Effector memory CD8-positive, alpha-beta T cell (primary cell): ENCODE measurements around the gene PIWIL4.

ENCODE experiments used
- ATAC-seq: fragments of 150-1000 bp; cut with Tn5 transposase; replicated peaks from 2 replicates; pipeline ENCODE4 v1.10.0; 2021; ENCODE audit warnings: mild to moderate bottlenecking, moderate library complexity
- DNase-seq, 3 experiments: peaks; one replicate each; pipeline ENCODE4 v3.0.0; 2021
- H3K27ac Mint-ChIP-seq, 2 donors: one replicate each; pipeline ENCODE4 v1.8.0; 2022; ENCODE audit warnings: mild to moderate bottlenecking in 2 of 2, mixed read lengths in 2 of 2, moderate library complexity in 2 of 2
- H3K27me3 Mint-ChIP-seq, 2 donors: one replicate each; pipeline ENCODE4 v1.8.0; 2022; ENCODE audit warnings: mixed read lengths in 2 of 2
- H3K36me3 Mint-ChIP-seq: one replicate; pipeline ENCODE4 v1.8.0; 2022; ENCODE audit warnings: mild to moderate bottlenecking, moderate library complexity, mixed read lengths; ENCODE audit not compliant: insufficient read depth
- H3K4me1 Mint-ChIP-seq, 2 donors: one replicate each; pipeline ENCODE4 v1.8.0; 2022; ENCODE audit warnings: low read depth in 2 of 2, mixed read lengths in 2 of 2
- H3K4me3 Mint-ChIP-seq, 2 donors: one replicate each; pipeline ENCODE4 v1.8.0; 2022; ENCODE audit warnings: mild to moderate bottlenecking in 2 of 2, mixed read lengths in 2 of 2, moderate library complexity in 2 of 2
- H3K9me3 Mint-ChIP-seq, 2 donors: one replicate each; pipeline ENCODE4 v1.8.0; 2022; ENCODE audit warnings: mixed read lengths in 2 of 2

Gene PIWIL4

GRCh38 chr11:94656968-94657367, 89.8 kb downstream of the PIWIL4 start:
- ATAC-seq, result no peak
- no peak overlapping the region for H3K4me3 Mint-ChIP-seq
- H3K27me3 Mint-ChIP-seq, result peaks cover 44 to 56% of the 10 kb centered on the region in 2 donors
- no peaks in the 10 kb centered on the region for H3K4me1 Mint-ChIP-seq
- DNase-seq, result no peak
- H3K9me3 Mint-ChIP-seq, result no peaks in the 10 kb centered on the region
- no peaks in the 10 kb centered on the region for H3K36me3 Mint-ChIP-seq
- no peak overlapping the region for H3K27ac Mint-ChIP-seq

DNA sequence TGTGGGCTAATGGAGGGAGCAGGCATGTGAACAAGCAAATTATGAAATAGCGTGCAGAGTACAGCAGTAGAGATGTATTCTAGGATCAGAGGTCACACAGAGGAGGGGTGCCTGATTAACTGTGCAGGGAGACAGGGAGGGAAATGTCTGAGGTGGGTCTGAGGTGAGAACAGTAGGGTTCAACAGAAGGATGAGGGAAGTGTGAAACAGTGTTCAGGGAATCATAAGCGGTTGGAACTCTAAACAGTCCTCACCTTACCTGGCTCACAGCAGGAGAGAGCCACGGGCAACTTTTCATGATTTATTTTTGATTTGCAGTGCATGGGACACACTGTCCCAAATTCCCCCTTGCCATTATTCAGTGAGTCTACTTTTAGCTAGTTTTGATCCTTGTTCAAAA, 90.5 kb downstream of the PIWIL4 start:
- Mint-ChIP-seq H3K27me3 (peaks cover 40 to 51% of the 10 kb centered on the region in 2 donors), H3K36me3 (no peaks in the 10 kb centered on the region), H3K4me3 (no peak overlapping the region), H3K4me1 (no peaks in the 10 kb centered on the region), H3K27ac (no peak overlapping the region), H3K9me3 (no peaks in the 10 kb centered on the region)
- no peak for DNase-seq
- no peak for ATAC-seq

DNA sequence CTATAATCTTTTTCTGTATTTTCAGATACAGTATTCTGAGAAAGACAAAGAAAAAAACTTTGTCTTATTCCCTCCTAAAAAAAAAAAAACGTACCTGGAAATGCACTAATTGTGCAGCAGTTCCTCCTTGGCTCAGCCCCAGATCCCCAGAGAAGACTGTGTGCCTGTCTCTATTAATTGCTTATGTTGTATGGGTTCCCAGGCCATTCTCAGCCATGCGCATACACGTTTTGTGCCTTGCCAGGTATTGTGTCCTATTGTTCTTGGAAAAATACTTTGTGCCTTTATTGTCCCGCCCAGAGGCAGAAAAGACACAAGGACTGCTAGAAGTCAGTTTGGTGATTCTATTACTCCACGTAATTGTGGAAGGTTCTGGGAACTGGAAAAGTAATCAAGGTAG, 91.2 kb downstream of the PIWIL4 start:
- no peak for ATAC-seq
- no peak overlapping the region for H3K27ac Mint-ChIP-seq
- no peaks in the 10 kb centered on the region for H3K4me1 Mint-ChIP-seq
- H3K27me3 Mint-ChIP-seq, result peaks cover 41 to 51% of the 10 kb centered on the region in 2 donors
- DNase-seq, result no peak
- no peaks in the 10 kb centered on the region for H3K36me3 Mint-ChIP-seq
- no peak overlapping the region for H3K4me3 Mint-ChIP-seq
- H3K9me3 Mint-ChIP-seq, result peaks cover 0 to 1% of the 10 kb centered on the region in 2 donors

GRCh38 chr11:94658888-94659287, 91.7 kb downstream of the PIWIL4 start:
- Mint-ChIP-seq H3K4me1 (no peaks in the 10 kb centered on the region), H3K36me3 (no peaks in the 10 kb centered on the region), H3K27ac (no peak overlapping the region), H3K9me3 (peaks cover 0 to 1% of the 10 kb centered on the region in 2 donors), H3K27me3 (peaks cover 38 to 51% of the 10 kb centered on the region in 2 donors), H3K4me3 (no peak overlapping the region)
- no peak for ATAC-seq
- DNase-seq, result no peak

DNA sequence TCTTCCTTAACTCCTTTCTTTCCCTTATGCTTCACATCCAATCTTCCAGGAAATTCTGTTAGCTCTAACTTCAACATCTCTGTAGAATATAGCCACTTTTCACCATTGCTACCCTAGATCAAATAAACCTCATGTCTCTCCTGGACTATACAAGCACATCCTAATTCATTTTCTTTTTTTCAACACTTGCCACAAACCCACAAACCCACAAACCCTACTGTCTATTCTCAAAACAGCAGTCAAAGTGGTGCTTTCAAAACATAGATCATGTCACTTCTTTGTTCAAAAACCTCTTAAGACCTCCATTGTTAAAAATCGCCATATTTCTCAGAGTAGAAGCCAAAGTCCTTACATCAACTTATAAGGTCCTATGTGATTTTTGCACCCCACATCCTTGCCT, 94.3 kb downstream of the PIWIL4 start:
- ATAC-seq (no peak), DNase-seq (no peak)
- Mint-ChIP-seq H3K9me3 (peaks cover 0 to 1% of the 10 kb centered on the region in 2 donors), H3K27me3 (peaks cover 50 to 57% of the 10 kb centered on the region in 2 donors), H3K4me3 (no peak overlapping the region), H3K27ac (no peak overlapping the region), H3K36me3 (no peaks in the 10 kb centered on the region), H3K4me1 (no peaks in the 10 kb centered on the region)

GRCh38 chr11:94662065-94662779, 95.1 kb downstream of the PIWIL4 start:
- Mint-ChIP-seq H3K4me3 (no peak overlapping the region), H3K36me3 (no peaks in the 10 kb centered on the region), H3K9me3 (peaks cover 0 to 1% of the 10 kb centered on the region in 2 donors), H3K27me3 (peaks cover 44 to 59% of the 10 kb centered on the region in 2 donors), H3K4me1 (no peaks in the 10 kb centered on the region), H3K27ac (no peak overlapping the region)
- ATAC-seq, result no peak
- no peak for DNase-seq

DNA sequence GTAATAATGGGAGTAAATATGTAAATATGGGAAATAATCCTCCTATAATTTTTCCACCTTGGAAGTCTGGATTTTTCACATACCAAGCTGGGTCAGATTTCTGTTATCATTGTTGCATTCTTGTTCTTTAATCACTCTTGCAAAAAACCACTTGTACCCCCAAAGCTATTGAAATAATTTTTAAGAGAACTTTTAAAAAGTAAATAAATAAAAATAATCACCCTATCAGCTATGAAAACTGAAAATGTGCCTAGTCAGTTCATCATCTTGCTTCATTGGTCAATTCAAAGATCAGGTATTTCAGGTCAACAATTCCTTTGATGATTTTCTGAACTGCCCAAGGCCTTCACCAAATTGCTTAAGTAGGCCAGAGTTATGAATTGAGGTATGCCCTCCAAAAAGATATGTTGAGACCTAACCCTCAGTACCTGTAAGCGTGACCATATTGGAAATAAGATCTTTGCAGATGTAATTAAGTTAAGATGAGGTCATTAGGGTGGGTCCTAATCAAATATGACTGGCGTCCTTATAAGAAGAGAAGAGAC, 95.8 kb downstream of the PIWIL4 start:
- Mint-ChIP-seq H3K4me3 (no peak overlapping the region), H3K27ac (no peak overlapping the region), H3K4me1 (no peaks in the 10 kb centered on the region), H3K36me3 (no peaks in the 10 kb centered on the region), H3K9me3 (peaks cover 0 to 1% of the 10 kb centered on the region in 2 donors), H3K27me3 (peaks cover 41 to 59% of the 10 kb centered on the region in 2 donors)
- ATAC-seq (no peak), DNase-seq (no peak)

GRCh38 chr11:94664346-94664745, 97.2 kb downstream of the PIWIL4 start:
- H3K27ac Mint-ChIP-seq, result no peak overlapping the region
- H3K4me1 Mint-ChIP-seq, result no peaks in the 10 kb centered on the region
- peaks cover 0 to 1% of the 10 kb centered on the region in 2 donors for H3K9me3 Mint-ChIP-seq
- H3K4me3 Mint-ChIP-seq, result no peak overlapping the region
- DNase-seq (no peak), ATAC-seq (no peak)
- peaks cover 40 to 61% of the 10 kb centered on the region in 2 donors for H3K27me3 Mint-ChIP-seq
- peaks cover 3% of the 10 kb centered on the region for H3K36me3 Mint-ChIP-seq

DNA sequence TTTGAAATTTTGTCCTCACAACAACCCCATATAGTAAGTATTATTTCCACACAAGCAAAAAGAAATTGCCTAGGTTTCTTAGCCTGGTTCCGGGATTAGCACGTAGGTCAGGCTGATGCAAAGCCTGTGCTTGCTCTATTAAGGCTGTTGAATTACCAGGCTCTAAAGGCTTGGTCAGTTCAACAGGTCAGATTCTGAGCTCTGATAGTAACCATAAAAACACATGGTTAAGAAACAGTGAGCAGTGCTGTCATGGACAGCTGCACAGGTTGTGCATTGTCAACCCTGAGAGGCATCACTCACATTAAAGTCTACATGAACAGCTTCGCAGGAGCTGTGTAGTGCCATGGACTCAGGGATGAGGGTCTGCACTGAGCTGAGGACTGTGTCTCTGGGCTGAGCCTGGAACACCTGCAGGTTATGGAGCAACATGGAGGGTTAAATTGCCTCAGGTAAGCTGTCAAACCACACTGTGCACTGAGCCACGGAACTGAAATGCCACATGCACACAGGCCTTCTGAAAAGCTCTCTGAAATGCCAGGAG, 98.0 kb downstream of the PIWIL4 start:
- Mint-ChIP-seq H3K4me1 (no peaks in the 10 kb centered on the region), H3K36me3 (peaks cover 3% of the 10 kb centered on the region), H3K9me3 (peaks cover 0 to 1% of the 10 kb centered on the region in 2 donors), H3K4me3 (no peak overlapping the region), H3K27ac (no peak overlapping the region), H3K27me3 (peaks cover 38 to 57% of the 10 kb centered on the region in 2 donors)
- DNase-seq, result no peak
- ATAC-seq, result no peak

DNA sequence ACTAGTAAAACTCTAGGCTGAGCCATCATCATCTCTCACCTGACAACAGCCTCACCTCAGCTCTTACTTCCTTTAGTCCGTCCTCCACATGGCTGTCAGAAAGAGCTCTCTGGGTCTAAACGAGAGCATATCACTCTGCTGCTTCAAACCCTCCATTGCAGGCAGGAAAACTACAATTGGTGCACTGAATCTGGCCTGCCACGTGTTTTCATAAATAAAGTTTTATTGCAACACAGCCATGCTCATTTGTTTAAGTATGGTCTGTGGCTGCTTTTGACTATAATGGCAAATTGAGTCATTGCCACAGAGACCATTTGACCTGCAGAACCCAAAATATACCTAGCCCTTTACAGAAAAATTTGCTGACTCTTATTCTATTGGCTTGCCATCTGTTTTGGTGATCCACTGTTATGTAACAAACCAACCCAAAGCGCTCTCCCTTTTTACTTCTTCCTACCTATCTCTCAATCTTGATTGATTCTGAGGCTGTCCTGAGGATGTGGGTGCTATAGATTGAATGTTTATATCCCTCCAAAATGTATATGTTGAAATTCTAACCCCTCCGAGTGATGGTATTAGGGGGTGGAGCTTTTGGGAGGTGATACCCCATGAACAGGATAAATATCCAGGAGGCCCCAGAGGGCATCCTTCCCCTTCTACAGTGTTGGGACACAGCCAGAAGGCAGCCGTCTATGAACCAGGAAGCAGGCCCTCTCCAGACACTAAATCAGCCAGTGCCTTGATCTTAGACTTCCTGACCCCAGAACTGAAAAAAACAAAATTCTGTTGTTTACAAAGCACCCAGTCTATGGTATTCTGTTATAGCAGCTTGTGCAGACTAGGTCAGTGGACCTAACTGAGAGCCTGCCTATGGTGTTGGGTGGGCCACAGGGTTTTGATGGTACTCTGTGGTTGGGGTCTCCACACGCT, 99.9 kb downstream of the PIWIL4 start:
- ATAC-seq (no peak), DNase-seq (no peak)
- H3K36me3 Mint-ChIP-seq, result peaks cover 3% of the 10 kb centered on the region
- peaks cover 29 to 48% of the 10 kb centered on the region in 2 donors for H3K27me3 Mint-ChIP-seq
- H3K9me3 Mint-ChIP-seq, result peaks cover 0 to 1% of the 10 kb centered on the region in 2 donors
- no peaks in the 10 kb centered on the region for H3K4me1 Mint-ChIP-seq
- no peak overlapping the region for H3K27ac Mint-ChIP-seq
- H3K4me3 Mint-ChIP-seq, result no peak overlapping the region

DNA sequence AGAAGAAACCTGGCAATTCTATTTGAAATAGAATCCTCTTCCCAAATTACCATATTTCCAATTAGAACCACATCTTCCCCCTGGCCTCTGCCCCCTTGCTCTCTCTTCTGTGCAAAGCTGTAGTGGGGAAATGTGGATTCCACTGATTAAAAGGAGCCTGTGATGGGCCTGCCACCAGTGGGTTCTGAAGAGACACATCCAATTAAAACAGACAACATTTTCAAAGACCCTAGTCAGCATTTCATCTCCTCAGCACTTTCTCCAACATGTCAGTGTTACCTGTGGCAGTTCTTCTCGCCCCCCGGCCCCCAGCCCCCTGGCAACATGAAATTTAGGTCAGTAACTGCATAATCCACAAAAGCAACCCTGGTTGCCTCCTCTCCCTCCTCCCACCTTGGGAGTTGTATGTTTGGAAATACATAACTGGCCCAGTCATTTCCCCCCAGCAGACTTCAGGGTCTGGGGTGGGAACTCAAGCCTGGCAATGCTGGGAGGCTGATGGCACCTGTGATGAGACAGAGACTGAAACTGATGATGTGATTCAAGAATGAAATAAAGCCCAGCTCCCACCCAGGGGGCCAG, 101.1 kb downstream of the PIWIL4 start:
- peaks cover 31 to 48% of the 10 kb centered on the region in 2 donors for H3K27me3 Mint-ChIP-seq
- no peaks in the 10 kb centered on the region for H3K9me3 Mint-ChIP-seq
- no peak overlapping the region for H3K27ac Mint-ChIP-seq
- no peaks in the 10 kb centered on the region for H3K4me1 Mint-ChIP-seq
- peaks cover 3% of the 10 kb centered on the region for H3K36me3 Mint-ChIP-seq
- no peak for DNase-seq
- H3K4me3 Mint-ChIP-seq, result no peak overlapping the region
- ATAC-seq, result no peak

GRCh38 chr11:94669023-94669422, 101.9 kb downstream of the PIWIL4 start:
- Mint-ChIP-seq H3K27ac (no peak overlapping the region), H3K36me3 (peaks cover 3% of the 10 kb centered on the region), H3K4me3 (no peak overlapping the region), H3K27me3 (peaks cover 28 to 48% of the 10 kb centered on the region in 2 donors), H3K4me1 (no peaks in the 10 kb centered on the region), H3K9me3 (no peaks in the 10 kb centered on the region)
- ATAC-seq (no peak), DNase-seq (no peak)
